Activated T-cell treated with anti-CD3 and anti-CD28 coated beads for 24 hours (primary cell): ENCODE measurements around the gene WDR19.
A peak's percentile ranks its signal among the peaks of the same experiment; 100 is the strongest.
"Not testable (repeated sequence)": the region's sequence is repeated elsewhere in the genome, so short reads cannot be mapped to it uniquely, and the experiment has no call there.

Experiments
- DNase-seq: peaks from one replicate; pipeline ENCODE4 v3.0.0-alpha.2; 2020; ENCODE audit warnings: low read depth

The WDR19 gene

GRCh38 chr4:39181905-39182638 is at the start of gene WDR19:
TSS of gene WDR19 (plus strand) at chr4:39182529. CDS start at chr4:39182558, 29 bp downstream.
- peak; percentile 98 for DNase-seq

GRCh38 chr4:39133623-39134022 is 48.7 kb upstream of the WDR19 start:
- DNase-seq = no peak

- DNase-seq = no peak
Observed at GRCh38 chr4:39134683-39135306, 47.5 kb upstream of the WDR19 start.

GRCh38 chr4:39138227-39138626 is 44.1 kb upstream of the WDR19 start:
- not testable (repeated sequence) for DNase-seq

GRCh38 chr4:39146211-39146610 is 36.1 kb upstream of the WDR19 start:
- DNase-seq = no peak

- DNase-seq = no peak
Observed at GRCh38 chr4:39154009-39154408, 28.3 kb upstream of the WDR19 start.

GRCh38 chr4:39157520-39157919 is 24.8 kb upstream of the WDR19 start:
- DNase-seq = no peak

GRCh38 chr4:39166177-39166576 is 16.2 kb upstream of the WDR19 start:
- no peak for DNase-seq

- DNase-seq = no peak
Observed at GRCh38 chr4:39166669-39167068, 15.7 kb upstream of the WDR19 start.

GRCh38 chr4:39169426-39169825 is 12.9 kb upstream of the WDR19 start:
- DNase-seq = no peak

GRCh38 chr4:39170301-39170700 is 12.0 kb upstream of the WDR19 start:
- no peak for DNase-seq

- DNase-seq = no peak
Observed at GRCh38 chr4:39178706-39179105, 3.6 kb upstream of the WDR19 start.

GRCh38 chr4:39179681-39180080 is 2.6 kb upstream of the WDR19 start:
- DNase-seq = no peak

- not testable (repeated sequence) for DNase-seq
Observed at GRCh38 chr4:39180629-39181028, 1.7 kb upstream of the WDR19 start.

GRCh38 chr4:39181520-39181904 is 817 bp upstream of the WDR19 start:
- DNase-seq = no peak

- no peak for DNase-seq
Observed at GRCh38 chr4:39201963-39202362, 19.6 kb downstream of the WDR19 start.

GRCh38 chr4:39204543-39204942 is 22.2 kb downstream of the WDR19 start:
- no peak for DNase-seq

- no peak for DNase-seq
Observed at GRCh38 chr4:39205000-39205399, 22.7 kb downstream of the WDR19 start.

GRCh38 chr4:39205476-39205875 is 23.1 kb downstream of the WDR19 start:
- DNase-seq = no peak

GRCh38 chr4:39227906-39228305 is 45.6 kb downstream of the WDR19 start:
- no peak for DNase-seq

- DNase-seq = no peak
Observed at GRCh38 chr4:39228377-39228776, 46.0 kb downstream of the WDR19 start.

- DNase-seq = no peak
Observed at GRCh38 chr4:39230462-39230861, 48.1 kb downstream of the WDR19 start.

GRCh38 chr4:39231660-39232059 is 49.3 kb downstream of the WDR19 start:
- DNase-seq = no peak

GRCh38 chr4:39232100-39232499 is 49.8 kb downstream of the WDR19 start:
- DNase-seq = no peak
